Activated naive CD8-positive, alpha-beta T cell treated with anti-CD3 and anti-CD28 coated beads, Interleukin-2, amount 50 U/mL, for 16 hours (primary cell): ENCODE results near the gene FUT8.
A peak's percentile ranks its signal among the peaks of the same experiment; 100 is the strongest.

Experiments
- DNase-seq: peaks from one replicate; pipeline ENCODE4 v3.0.0-alpha.2; 2020; ENCODE audit warnings: low read depth, low spot score

Gene FUT8

DNA sequence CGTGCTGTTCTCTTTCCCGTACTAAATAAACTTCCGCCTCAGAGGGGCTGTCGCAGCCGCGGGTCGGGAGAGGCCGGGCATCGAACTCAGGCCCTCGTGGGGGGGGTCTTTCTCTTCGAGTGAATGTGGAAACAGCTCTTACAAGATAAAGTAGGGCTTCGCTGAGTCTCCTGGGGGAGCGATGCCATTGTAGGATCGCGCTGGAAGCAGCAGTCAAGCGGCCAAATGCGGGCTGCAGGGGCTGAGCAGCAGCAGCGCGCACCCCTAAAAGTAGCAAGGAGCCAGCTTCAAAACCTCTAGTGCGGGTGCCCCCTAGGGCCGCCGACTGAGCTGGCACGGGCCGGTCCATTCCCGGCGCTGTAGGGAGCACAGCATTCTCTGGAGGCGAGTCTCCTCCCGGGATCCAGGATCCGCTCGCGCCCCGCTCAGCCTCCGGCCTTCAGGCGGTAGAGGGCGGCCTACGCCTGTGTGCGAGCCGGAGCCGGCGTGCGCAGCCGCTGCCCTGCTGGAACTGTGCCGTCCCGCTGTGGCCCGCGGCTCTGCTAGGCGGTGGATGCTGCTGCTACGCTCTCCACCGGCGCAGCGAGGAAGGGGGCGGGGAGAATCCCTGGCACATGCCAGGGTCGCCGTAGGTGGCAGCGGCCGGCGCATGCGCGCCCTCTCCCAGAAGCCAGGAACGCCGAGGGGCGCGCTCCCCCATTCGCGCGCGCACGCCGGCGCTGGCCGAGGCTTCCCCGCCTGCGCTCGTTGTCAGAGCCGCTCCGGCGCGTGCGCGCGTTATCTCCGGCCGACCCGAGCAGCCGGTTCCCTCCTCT lies at the start of gene FUT8:
Gene FUT8 (plus strand): TSS at position 699 of the 815 bp plus-strand sequence. CDS start 148,834 bp downstream, outside the sequence.
- DNase-seq, result peak; percentile 94

DNA sequence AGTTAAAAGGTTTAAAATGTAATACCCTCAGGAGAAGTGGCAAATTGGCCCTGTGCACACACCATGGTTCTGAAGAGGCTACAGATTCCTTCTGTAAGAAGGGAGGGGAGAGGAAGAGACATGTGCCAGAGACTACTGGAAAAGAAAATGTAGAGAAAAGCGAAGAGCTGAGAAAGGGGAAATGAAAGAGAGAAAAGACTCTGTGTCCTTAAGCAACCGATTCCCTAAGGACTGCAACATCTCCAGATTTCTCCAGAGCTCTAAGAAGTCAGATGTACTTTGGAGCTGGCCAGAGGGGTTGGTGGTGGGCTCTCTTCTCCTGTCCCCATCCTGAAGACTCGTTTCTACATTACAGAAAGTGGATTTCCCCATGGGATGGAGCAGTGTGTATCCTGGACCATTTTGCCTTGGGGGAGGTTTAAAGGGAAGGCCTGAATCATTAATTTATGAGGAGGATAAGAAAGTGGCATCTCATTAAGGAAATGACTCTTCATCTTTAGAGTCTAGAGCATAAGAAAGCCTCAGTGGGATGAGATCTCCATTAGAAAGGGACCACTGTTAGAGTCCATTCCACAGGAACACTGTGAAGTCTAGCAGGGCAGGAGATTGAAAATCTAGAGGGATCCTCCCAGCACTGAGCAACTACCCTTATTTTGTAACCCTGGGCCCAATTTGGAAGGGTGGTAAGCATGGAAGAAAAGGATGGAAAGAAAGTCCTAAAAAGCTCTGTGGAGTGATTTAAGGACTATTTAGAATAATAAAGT lies 45.5 kb upstream of the FUT8 start:
- no peak for DNase-seq

GRCh38 chr14:65369560-65369959 lies 43.0 kb upstream of the FUT8 start:
- DNase-seq, result no peak

- no peak for DNase-seq
Observed at GRCh38 chr14:65370801-65371248, 41.7 kb upstream of the FUT8 start.

DNA sequence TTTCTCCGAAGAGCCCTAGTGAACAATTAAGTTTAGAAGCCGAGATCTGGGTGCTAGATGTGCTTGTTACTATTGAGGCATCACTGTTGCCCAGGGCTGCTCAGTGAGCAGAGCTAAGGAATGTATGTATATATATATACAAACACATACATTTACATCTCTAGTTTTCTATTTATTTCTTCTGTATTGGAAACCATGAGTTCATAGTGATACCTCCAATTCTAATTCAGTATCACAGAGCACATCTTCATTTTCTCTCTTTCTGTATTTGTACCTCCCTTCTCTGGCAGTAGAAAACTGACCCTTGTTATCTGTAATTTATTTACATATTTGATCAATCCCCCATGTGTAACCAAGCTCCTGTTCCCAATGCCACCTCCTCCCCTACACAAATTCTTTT lies 40.7 kb upstream of the FUT8 start:
- no peak for DNase-seq

DNA sequence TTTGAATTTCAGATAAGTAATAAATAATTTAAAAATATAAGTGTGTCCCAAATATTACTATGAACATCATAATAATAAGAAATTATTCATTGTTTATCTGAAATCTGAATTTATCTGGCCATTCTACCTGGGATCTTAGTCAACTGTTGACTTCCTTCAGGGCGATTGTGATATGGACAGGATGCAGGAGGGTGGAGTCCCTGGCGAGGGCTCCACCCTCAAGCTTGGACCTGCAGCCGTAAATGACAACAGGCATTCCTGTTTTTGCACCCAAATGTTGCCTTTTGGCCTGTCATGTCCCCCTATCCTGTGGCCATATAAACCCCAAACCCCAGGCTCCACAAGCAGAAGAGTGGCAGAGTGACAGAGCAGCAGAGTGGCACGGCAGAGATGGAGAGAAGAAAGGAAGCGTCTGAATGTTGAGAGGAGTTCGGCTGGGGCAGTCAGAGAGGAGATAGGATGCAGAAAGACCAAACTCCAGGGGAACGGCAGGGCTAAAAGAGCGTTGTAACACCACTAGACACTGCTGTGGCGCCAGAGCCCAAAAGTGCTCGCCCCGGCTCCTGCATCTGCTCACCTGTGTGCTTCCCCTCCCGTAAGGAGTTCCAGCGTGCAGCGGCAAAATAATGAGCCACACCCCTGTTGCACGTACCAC lies 39.4 kb upstream of the FUT8 start:
- DNase-seq, result no peak

GRCh38 chr14:65373671-65374039 lies 38.9 kb upstream of the FUT8 start:
- no peak for DNase-seq

- DNase-seq, result no peak
Observed at GRCh38 chr14:65377576-65377975, 35.0 kb upstream of the FUT8 start.

DNA sequence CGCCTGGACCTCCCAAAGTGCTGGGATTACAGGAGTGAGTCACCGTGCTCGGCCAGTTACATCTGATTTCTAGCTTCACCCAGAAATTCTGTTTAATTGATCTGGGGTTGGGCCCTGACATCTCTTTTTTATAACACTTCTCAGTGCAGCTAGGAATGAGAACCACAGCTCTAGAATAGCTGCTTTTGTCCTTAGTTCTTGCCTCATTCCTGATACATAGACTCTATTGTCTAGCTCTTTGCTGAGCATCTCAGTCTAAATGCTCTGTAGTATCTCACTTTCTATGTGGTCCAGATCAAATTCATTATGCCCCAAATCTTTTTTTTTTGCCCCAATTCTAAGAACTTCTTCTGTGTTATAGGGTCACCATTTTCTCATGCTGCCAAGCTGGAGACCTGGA lies 29.9 kb upstream of the FUT8 start:
- DNase-seq, result no peak

- no peak for DNase-seq
Observed at GRCh38 chr14:65387171-65387570, 25.4 kb upstream of the FUT8 start.

DNA sequence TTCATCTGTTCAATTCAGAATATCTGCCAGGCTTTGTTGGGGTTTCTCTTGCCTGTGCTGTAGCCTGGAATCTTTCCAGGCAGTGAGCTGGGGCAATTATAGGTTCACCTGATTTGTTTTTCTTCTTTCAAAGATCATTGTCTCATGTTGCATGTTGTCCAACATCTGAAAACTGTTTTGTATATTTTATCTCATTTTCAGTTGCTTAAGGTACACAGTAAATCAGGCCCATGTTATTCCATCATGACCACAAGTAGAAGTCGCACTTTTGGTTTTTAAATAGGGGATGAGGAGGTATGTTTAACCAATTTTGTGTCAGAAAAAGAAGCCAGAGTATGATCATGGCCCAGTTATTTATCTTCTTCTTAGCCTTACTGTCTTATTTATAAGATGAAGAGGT lies 24.9 kb upstream of the FUT8 start:
- DNase-seq, result no peak

DNA sequence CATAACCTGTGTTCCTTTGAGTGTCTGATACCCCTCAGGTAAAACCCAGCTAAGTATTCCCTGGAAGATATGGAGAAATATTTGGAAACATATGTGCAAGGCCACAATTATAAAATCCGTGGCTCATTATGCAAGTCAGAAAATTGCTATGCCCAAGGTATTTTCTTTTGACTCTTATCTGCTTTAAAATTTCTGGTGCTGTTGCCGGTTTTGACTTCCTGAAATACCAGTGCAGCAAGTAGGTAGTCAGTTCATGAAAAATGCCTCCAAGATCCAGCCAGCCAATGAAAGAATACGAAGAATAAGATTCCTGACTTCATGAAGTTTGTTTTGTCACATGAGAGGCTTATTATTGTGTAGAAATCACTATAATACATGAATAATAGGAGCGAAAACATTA lies 20.2 kb upstream of the FUT8 start:
- DNase-seq, result no peak

GRCh38 chr14:65396082-65396910 lies 16.2 kb upstream of the FUT8 start:
- no peak for DNase-seq

DNA sequence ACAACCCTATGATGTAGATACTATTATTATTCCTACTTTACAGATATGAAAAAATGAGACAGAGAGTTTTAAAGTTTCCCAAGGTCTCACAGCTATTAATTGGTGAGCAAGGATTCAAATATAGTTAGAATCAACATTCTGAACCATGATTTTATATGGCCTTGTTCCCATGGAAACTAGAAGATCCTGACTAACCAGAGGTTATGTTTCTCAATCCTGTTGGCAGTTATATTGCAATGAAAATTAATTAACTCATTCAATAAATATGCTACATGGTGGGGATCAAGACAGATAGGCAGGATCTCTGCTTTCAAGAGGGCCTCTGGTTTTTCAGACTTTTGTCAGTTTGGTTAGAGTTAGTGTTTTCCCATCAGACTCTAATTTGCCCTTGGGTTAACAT lies 9.3 kb upstream of the FUT8 start:
- DNase-seq, result no peak

- no peak for DNase-seq
Observed at GRCh38 chr14:65408113-65408512, 4.4 kb upstream of the FUT8 start.

- no peak for DNase-seq
Observed at GRCh38 chr14:65410640-65411039, 1.9 kb upstream of the FUT8 start.

DNA sequence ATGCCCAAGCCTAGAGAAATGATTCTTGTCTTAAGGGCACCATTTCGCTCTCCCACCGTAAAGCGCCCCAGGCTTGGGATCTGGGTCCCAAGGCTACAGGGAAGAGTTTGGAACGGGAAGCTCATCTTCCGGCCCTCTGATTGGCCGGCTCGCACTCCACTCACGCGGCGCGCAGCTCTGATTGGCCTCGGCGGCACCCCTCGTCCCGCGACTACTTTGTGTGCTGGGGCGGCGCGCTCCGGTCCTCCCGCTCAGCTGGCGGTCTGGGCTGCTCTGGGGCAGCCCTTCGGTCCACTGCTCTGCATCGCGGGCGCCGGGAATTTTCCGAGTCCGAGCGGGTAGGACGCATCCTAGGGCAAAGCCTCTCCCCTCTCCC lies 886 bp upstream of the FUT8 start:
- DNase-seq, result peak; percentile 48

DNA sequence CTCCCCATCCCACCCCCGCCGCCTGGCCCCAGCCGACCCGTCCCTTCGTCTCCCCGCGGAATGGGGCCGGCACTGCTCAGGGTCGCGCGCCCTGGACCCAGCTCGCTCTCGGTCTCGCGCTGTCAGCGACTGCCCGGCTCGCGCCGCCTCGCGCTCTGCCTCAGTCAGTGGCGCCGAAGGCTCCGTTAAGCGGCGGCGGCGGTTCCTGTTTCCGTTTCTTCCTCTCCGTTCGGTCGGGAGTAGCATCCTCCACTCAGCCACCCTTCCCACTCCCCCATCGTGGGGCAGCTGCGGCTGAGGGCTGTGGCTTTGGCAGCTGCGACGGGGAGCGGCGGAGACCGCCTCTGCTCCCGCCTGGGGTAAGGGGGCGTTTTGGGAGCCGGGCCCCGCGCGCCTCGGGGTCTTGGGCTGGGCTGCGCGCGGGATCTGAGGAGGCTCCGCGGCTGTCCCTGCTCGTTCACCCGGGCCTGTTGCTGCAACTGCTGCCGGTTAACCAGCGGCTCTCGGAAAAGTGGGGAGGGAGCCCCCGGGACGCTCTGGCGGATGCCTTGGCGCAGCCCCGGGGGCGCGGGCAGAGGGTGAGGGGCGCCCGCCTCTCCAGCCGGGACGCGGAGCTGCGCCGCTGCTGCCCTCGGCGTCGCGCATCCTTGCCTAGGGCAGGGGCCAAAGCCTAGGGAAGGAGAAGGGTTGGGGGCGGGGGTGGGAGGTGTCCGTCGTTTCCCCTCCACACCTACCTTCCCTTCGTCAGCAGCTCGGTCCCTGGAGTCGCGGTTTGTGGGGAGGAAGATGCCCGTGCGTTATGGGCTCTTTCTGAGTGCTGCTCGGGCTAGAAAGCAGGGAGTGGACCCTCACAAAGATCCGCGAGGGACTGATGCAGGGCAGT lies 567 bp downstream of the FUT8 start:
- DNase-seq, result no peak

DNA sequence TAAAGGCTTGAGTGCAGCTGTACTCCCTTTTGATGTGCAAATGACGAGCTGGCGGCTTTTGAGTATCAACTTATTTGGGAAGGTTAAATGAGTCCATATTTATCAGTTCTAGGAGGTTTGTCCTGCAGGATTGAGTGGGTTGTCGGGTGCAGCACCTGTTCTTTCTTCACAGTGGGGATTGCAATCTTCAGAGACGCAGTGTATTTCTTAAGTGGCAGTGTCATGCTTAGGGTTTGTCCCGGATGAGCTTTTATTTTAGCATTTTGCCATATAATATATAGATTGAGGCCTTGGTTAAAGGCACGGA lies 1.2 kb downstream of the FUT8 start:
- DNase-seq, result no peak

DNA sequence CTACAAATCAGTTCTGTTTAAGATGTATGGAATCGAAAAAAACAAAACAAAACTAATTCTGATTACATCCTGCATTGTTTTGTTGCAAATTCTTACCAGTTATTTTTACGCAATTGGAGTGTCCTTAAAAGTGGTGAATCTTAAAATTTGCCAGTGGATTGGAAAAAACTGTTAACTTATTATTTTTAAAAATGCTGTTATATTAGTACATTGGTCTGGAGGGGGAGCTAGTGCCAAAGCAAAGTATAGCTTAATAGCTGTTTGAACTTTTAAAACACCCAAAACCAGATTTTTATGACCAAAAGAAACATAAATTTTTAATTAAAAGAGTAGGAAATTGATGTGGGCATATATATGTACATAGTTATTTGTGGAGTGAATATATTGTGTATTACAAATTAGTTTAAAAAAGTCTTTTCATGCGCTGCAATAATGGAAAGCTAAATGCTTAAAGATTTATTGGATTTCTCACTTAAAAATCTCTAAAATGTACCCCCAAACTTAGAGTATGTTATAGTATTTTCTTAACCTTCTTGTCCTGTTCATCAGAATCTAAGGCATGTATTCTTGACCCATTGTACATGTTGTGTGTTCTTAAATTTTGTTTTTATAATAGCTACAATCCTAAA lies 2.5 kb downstream of the FUT8 start:
- DNase-seq, result no peak
